ENCODE data around the gene YBX2.
"Not testable (repeated sequence)": the region's sequence is repeated elsewhere in the genome, so short reads cannot be mapped to it uniquely, and the experiment has no call there.

Gene YBX2

GRCh38 chr17:7248796-7249195 is 45.6 kb downstream of the YBX2 start:
- DNase-seq (ENCODE audit: low read depth in 2 of 3, low spot score in 1 of 3): no peak

- DNase-seq (ENCODE audit: low read depth in 2 of 3, low spot score in 1 of 3): no peak
Measured at GRCh38 chr17:7246779-7247178, 47.7 kb downstream of the YBX2 start.

DNA sequence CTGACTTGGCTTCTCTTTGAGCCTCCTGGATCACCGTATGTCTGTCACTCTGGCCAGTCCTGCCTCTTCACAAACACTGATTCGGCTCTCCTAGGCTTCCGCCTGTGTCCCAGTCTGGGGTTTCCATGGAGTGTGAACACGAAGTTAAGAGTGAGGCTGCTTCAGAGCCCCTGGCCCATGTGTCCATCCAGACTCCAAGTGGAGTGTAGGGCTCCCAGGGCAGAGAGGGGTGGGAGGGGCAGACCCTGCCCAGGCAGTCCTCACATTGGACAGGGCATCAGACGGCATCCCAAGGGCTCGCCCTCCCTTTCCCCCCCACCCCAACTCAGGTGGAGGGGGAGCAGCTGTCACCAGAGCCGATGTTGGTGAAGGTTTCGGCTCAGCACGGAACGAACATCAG is 50.6 kb downstream of the YBX2 start:
- not testable (repeated sequence) for DNase-seq (ENCODE audit: low read depth in 2 of 3, low spot score in 1 of 3)

DNA sequence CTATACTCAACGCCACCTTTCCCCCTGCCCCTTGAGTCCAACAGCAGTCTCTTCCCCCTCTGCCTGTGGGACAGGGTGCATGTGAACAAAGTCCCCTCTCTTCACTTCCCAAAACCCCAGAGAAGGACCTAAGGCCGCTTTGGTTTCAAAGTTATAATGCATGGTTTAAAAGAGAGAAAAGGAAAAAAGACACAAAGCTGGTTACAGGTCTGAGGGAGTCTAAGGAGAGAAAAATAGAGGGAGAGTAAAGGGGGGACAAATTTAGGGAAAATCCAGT is 51.0 kb downstream of the YBX2 start:
- DNase-seq (ENCODE audit: low read depth in 2 of 3, low spot score in 1 of 3): no peak

- DNase-seq (ENCODE audit: low read depth in 2 of 3, low spot score in 1 of 3): peak; percentile 82 to 88 (median 87)
Measured at GRCh38 chr17:7242717-7243452, 51.6 kb downstream of the YBX2 start.

GRCh38 chr17:7241783-7242716 is 52.4 kb downstream of the YBX2 start, which contains the start of gene GABARAP:
GABARAP (minus strand) TSS chr17:7242449; CDS start chr17:7242330, 119 bp downstream.
- DNase-seq (ENCODE audit: low read depth in 2 of 3, low spot score in 1 of 3): peak; percentile 85 to 96 (median 89)

DNA sequence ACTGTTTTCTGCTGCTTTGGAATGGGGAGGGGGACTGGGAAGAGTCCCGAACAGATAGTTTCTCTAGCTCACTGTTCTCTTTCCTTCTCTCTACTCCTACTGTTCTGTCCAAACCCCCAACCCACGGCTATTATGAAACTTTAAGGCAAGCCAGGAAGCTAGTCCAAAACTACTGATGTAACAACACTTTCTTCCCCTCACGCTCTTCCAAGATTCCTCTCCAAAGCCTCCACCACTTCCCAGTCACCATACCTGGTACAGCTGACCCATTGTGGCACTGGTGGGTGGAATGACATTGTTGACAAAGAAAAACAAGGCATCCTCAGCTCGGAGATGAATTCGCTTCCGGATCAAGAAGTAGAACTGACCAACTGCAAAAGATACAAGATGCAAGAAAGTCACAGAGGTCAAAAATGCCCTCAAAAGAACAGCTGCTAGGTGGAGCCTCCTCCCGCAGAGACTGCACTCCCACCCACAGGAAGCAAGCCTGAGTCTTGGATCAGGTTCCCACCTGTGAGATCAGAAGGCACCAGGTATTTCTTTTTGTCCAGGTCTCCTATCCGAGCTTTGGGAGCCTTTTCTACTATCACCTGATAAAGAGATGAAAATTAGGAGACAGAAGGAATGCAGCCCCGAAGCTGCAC is 53.2 kb downstream of the YBX2 start:
- DNase-seq (ENCODE audit: low read depth in 2 of 3, low spot score in 1 of 3): no peak

- DNase-seq (ENCODE audit: low read depth in 2 of 3, low spot score in 1 of 3): no peak
Measured at GRCh38 chr17:7240375-7240774, 54.1 kb downstream of the YBX2 start.

GRCh38 chr17:7239091-7240027 is 55.1 kb downstream of the YBX2 start, which contains the start of gene PHF23:
PHF23 (minus strand) TSS chr17:7239457; CDS start chr17:7239279, 178 bp downstream.
- peak; percentile 92 to 97 (median 95) for DNase-seq (ENCODE audit: low read depth in 2 of 3, low spot score in 1 of 3)

- DNase-seq (ENCODE audit: low read depth in 2 of 3, low spot score in 1 of 3): no peak
Measured at GRCh38 chr17:7238420-7239090, 55.9 kb downstream of the YBX2 start.
